Subcutaneous adipose tissue (tissue), 4 donors: ENCODE measurements around the gene TRAPPC1. TPM values are rescaled to one million over a fixed set of nuclear protein-coding genes. Genes with fewer than 3 reads are reported as not detected.

Source experiments
- CTCF ChIP-seq: fragments of 450-650 bp; IDR thresholded peaks from one replicate; pipeline ENCODE4 v1.5.1; 2016; ENCODE audit warnings: low read depth, mild to moderate bottlenecking, control low read depth, antibody characterized with exemption, moderate library complexity
- total RNA-seq, 4 donors: library from RNA; depleted of rRNA; stranded (reverse); fragments of >200 nt; gene quantifications; one replicate each; pipeline ENCODE4 v1.1.0, GENCODE V29; 2016

TRAPPC1 gene
- total RNA-seq, 4 donors from 2014 or later, result 28.8 to 43.5 (median 37.5) TPM

- no peak for TF ChIP-seq CTCF
These were observed 34.7 kb downstream of the TRAPPC1 start for GRCh38 chr17:7897090-7897489.

- TF ChIP-seq CTCF, result no peak
These were observed 36.9 kb downstream of the TRAPPC1 start for GRCh38 chr17:7894866-7895265.

- no peak for TF ChIP-seq CTCF
These were observed 37.5 kb downstream of the TRAPPC1 start for GRCh38 chr17:7894226-7894625.

GRCh38 chr17:7893187-7893880 is 38.4 kb downstream of the TRAPPC1 start:
- TF ChIP-seq CTCF, result no peak

- TF ChIP-seq CTCF, result no peak
These were observed 42.4 kb downstream of the TRAPPC1 start for GRCh38 chr17:7889166-7889955.

GRCh38 chr17:7888184-7888920 is 43.4 kb downstream of the TRAPPC1 start, which contains the start of gene CHD3:
TSS of gene CHD3 (plus strand) at chr17:7888789. CDS start at chr17:7889001, 212 bp downstream.
- no peak for TF ChIP-seq CTCF
